Endodermal cell (in vitro differentiated cells): ENCODE measurements around the gene KDM8. TPM values are rescaled to one million over a fixed set of nuclear protein-coding genes. Genes with fewer than 3 reads are reported as not detected.

Source experiments
- DNase-seq: peaks from one replicate; pipeline ENCODE4 v3.0.0-alpha.2; 2017
- H3K27ac ChIP-seq: 2 replicates; pipeline ENCODE4 v1.5.1; 2013; ENCODE audit warnings: mild to moderate bottlenecking, low read depth, low read length, moderate library complexity
- H3K27me3 ChIP-seq: 2 replicates; pipeline ENCODE4 v1.6.1; 2013; ENCODE audit warnings: mild to moderate bottlenecking, low read length, moderate library complexity; ENCODE audit not compliant: insufficient read depth, control insufficient read depth, poor library complexity, severe bottlenecking
- H3K36me3 ChIP-seq: 2 replicates; pipeline ENCODE4 v1.7.0; 2013; ENCODE audit warnings: mild to moderate bottlenecking, low read length, moderate library complexity; ENCODE audit not compliant: control insufficient read depth, insufficient read depth
- H3K4me1 ChIP-seq: one replicate; pipeline ENCODE4 v1.7.0; 2013; ENCODE audit warnings: low read length; ENCODE audit not compliant: control insufficient read depth, insufficient read depth
- H3K4me3 ChIP-seq: 2 replicates; pipeline ENCODE4 v1.5.1; 2013; ENCODE audit warnings: mild to moderate bottlenecking, low read length, moderate library complexity
- H3K9ac ChIP-seq: 2 replicates; pipeline ENCODE4 v1.6.1; 2013; ENCODE audit warnings: mild to moderate bottlenecking, low read length, moderate library complexity; ENCODE audit not compliant: poor library complexity, severe bottlenecking; ENCODE audit errors: extremely low read depth
- H3K9me3 ChIP-seq: 2 replicates; pipeline ENCODE4 v1.6.1; 2013; ENCODE audit warnings: mild to moderate bottlenecking, low read length, moderate library complexity; ENCODE audit not compliant: control insufficient read depth
- H3K27ac Mint-ChIP-seq: 2 replicates; pipeline ENCODE4 v1.8.0; 2020; ENCODE audit warnings: mixed read lengths
- H3K27me3 Mint-ChIP-seq: 2 replicates; pipeline ENCODE4 v1.8.0; 2021; ENCODE audit warnings: mild to moderate bottlenecking, mixed read lengths; ENCODE audit not compliant: insufficient read depth
- H3K36me3 Mint-ChIP-seq: 2 replicates; pipeline ENCODE4 v1.8.0; 2020; ENCODE audit warnings: low read depth, mixed read lengths
- H3K4me1 Mint-ChIP-seq: 2 replicates; pipeline ENCODE4 v1.8.0; 2020; ENCODE audit warnings: mixed read lengths
- H3K4me3 Mint-ChIP-seq: 2 replicates; pipeline ENCODE4 v1.8.0; 2020; ENCODE audit warnings: mild to moderate bottlenecking, moderate library complexity, mixed read lengths
- H3K9me3 Mint-ChIP-seq: 2 replicates; pipeline ENCODE4 v1.8.0; 2020; ENCODE audit warnings: mild to moderate bottlenecking, mixed read lengths
- WGBS, 2 experiments: methylation state at CpG; one replicate each; pipeline versions ENCODE4 v1.1.5 to v1.1.7; 2013; ENCODE audit warnings: missing lambda C conversion rate in 2 of 2, mixed read lengths in 1 of 2; ENCODE audit not compliant: insufficient coverage in 1 of 2, insufficient read length in 1 of 2; 5-methylcytosine and 5-hydroxymethylcytosine counted together
- total RNA-seq, 2 donors: library from RNA; stranded (reverse); fragmentation: NEBNext Ultra II Directional in 1 of 2; extraction: Animal tissue kit (Norgen Biotek cat#: 25700) in 1 of 2; gene quantifications; 2 replicates in 1 of 2; 3 replicates in 1 of 2; pipeline ENCODE4 v1.2.1, GENCODE V29; 2021
- TF ChIP-seq, protein P1 (sequence below): fragments of 200-600 bp; sonication (generic); conservative IDR thresholded peaks from 2 replicates; pipeline ENCODE4 v1.5.0; 2021; ENCODE audit warnings: antibody characterized with exemption, mild to moderate bottlenecking

The KDM8 gene
- total RNA-seq, 2 donors from 2014 or later: 11.0 to 12.1 TPM

DNA sequence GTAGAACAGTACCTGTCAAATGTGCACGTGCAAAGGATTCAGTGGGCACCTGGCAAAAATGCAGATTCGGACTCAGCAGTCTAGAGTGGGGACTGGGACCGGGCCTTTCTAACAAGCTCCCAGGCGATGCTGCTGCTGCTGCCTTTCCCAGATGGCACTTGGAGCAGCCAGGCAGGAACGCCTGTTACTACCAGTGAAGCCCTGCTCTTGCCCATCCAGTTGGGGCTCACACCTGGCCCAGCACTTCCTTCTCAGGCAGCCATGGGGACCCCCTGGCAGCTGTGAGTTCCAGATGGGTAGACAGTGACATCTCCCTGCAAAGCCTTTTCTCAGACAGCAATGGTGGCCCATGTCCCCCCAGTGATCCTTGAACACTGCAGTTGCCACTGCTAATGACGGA is 30.4 kb downstream of the KDM8 start:
- peaks cover 11% of the 10 kb centered on the region for H3K4me1 Mint-ChIP-seq
- no peak for DNase-seq
- no peaks in the 10 kb centered on the region for H3K9me3 Mint-ChIP-seq
- H3K4me3 ChIP-seq: no peak overlapping the region
- H3K4me1 ChIP-seq: no peaks in the 10 kb centered on the region
- H3K36me3 ChIP-seq: no peaks in the 10 kb centered on the region
- 93 to 97% methylated on average over 6 of the region's 6 CpGs for WGBS, 2 experiments
- H3K9me3 ChIP-seq: no peaks in the 10 kb centered on the region
- H3K36me3 Mint-ChIP-seq: no peaks in the 10 kb centered on the region
- H3K27me3 Mint-ChIP-seq: no peaks in the 10 kb centered on the region
- no peaks in the 10 kb centered on the region for H3K27me3 ChIP-seq
- TF ChIP-seq, protein P1, sequence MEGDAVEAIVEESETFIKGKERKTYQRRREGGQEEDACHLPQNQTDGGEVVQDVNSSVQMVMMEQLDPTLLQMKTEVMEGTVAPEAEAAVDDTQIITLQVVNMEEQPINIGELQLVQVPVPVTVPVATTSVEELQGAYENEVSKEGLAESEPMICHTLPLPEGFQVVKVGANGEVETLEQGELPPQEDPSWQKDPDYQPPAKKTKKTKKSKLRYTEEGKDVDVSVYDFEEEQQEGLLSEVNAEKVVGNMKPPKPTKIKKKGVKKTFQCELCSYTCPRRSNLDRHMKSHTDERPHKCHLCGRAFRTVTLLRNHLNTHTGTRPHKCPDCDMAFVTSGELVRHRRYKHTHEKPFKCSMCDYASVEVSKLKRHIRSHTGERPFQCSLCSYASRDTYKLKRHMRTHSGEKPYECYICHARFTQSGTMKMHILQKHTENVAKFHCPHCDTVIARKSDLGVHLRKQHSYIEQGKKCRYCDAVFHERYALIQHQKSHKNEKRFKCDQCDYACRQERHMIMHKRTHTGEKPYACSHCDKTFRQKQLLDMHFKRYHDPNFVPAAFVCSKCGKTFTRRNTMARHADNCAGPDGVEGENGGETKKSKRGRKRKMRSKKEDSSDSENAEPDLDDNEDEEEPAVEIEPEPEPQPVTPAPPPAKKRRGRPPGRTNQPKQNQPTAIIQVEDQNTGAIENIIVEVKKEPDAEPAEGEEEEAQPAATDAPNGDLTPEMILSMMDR: no peak
- no peak overlapping the region for H3K9ac ChIP-seq
- no peak overlapping the region for H3K27ac ChIP-seq
- H3K4me3 Mint-ChIP-seq: no peak overlapping the region
- H3K27ac Mint-ChIP-seq: no peak overlapping the region

GRCh38 chr16:27234171-27234570 is 30.8 kb downstream of the KDM8 start:
- no peaks in the 10 kb centered on the region for H3K27me3 ChIP-seq
- H3K4me3 ChIP-seq: no peak overlapping the region
- 84 to 92% methylated on average over 5 to 8 of the region's 8 CpGs for WGBS, 2 experiments
- no peak for DNase-seq
- Mint-ChIP-seq H3K4me3 (no peak overlapping the region), H3K36me3 (no peaks in the 10 kb centered on the region), H3K27me3 (no peaks in the 10 kb centered on the region), H3K4me1 (peaks cover 11% of the 10 kb centered on the region), H3K27ac (no peak overlapping the region), H3K9me3 (no peaks in the 10 kb centered on the region)
- H3K36me3 ChIP-seq: no peaks in the 10 kb centered on the region
- H3K9me3 ChIP-seq: no peaks in the 10 kb centered on the region
- no peak overlapping the region for H3K9ac ChIP-seq
- no peak overlapping the region for H3K27ac ChIP-seq
- TF ChIP-seq, protein P1: no peak
- no peaks in the 10 kb centered on the region for H3K4me1 ChIP-seq

- no peak overlapping the region for H3K9ac ChIP-seq
- TF ChIP-seq, protein P1: no peak
- 38 to 72% methylated on average over 2 to 4 of the region's 4 CpGs for WGBS, 2 experiments
These were observed 31.3 kb downstream of the KDM8 start for GRCh38 chr16:27234603-27235002.

More at GRCh38 chr16:27234603-27235002, 31.3 kb downstream of the KDM8 start:
- H3K27me3 Mint-ChIP-seq: no peaks in the 10 kb centered on the region
- H3K36me3 Mint-ChIP-seq: no peaks in the 10 kb centered on the region
- Histone ChIP-seq H3K4me3 (no peak overlapping the region), H3K9me3 (no peaks in the 10 kb centered on the region), H3K4me1 (no peaks in the 10 kb centered on the region), H3K27ac (no peak overlapping the region), H3K36me3 (no peaks in the 10 kb centered on the region), H3K27me3 (no peaks in the 10 kb centered on the region)
- no peaks in the 10 kb centered on the region for H3K9me3 Mint-ChIP-seq
- no peak for DNase-seq
- no peak overlapping the region for H3K4me3 Mint-ChIP-seq
- H3K4me1 Mint-ChIP-seq: peaks cover 11% of the 10 kb centered on the region
- no peak overlapping the region for H3K27ac Mint-ChIP-seq
